CD14-positive monocyte (primary cell): ENCODE results near the gene FAM13A. TPM values are rescaled to one million over a fixed set of nuclear protein-coding genes. Genes with fewer than 3 reads are reported as not detected.

Source experiments
- DNase-seq, 3 donors: peaks; one replicate each; pipeline ENCODE4 v3.0.0-alpha.2; 2011 to 2022
- H2AFZ ChIP-seq: 2 replicates; pipeline ENCODE4 v1.6.0; 2012; ENCODE audit warnings: mild to moderate bottlenecking, low read depth, low read length, inconsistent platforms; ENCODE audit not compliant: insufficient read depth, poor library complexity, severe bottlenecking
- H3K27ac ChIP-seq, 2 donors: 1 replicate in 1 of 2; 2 replicates in 1 of 2; pipeline ENCODE4 v1.5.1; 2012 to 2013; ENCODE audit warnings: low read length in 2 of 2, control low read depth in 1 of 2, inconsistent platforms in 1 of 2, low read depth in 1 of 2, mild to moderate bottlenecking in 1 of 2
- H3K27me3 ChIP-seq, 2 donors: one replicate each; pipeline versions ENCODE4 v1.6.0 to v1.6.1; 2011 to 2013; ENCODE audit warnings: low read length in 2 of 2; ENCODE audit not compliant: control insufficient read depth in 2 of 2, insufficient read depth in 2 of 2
- H3K36me3 ChIP-seq, 2 donors: replicated peaks in 1 of 2; 1 replicate in 1 of 2; 2 replicates in 1 of 2; pipeline versions ENCODE4 v1.5.1 to v1.6.1; 2012 to 2013; ENCODE audit warnings: low read length in 2 of 2, control low read depth in 1 of 2, inconsistent platforms in 1 of 2, mild to moderate bottlenecking in 1 of 2; ENCODE audit not compliant: insufficient read depth in 2 of 2, control insufficient read depth in 1 of 2
- H3K4me1 ChIP-seq, 2 donors: 1 replicate in 1 of 2; 2 replicates in 1 of 2; pipeline versions ENCODE4 v1.5.1 to v1.6.1; 2012 to 2013; ENCODE audit warnings: low read length in 2 of 2, control low read depth in 1 of 2, inconsistent platforms in 1 of 2, mild to moderate bottlenecking in 1 of 2, moderate library complexity in 1 of 2; ENCODE audit not compliant: insufficient read depth in 2 of 2, control insufficient read depth in 1 of 2
- H3K4me2 ChIP-seq: replicated peaks from 2 replicates; pipeline ENCODE3; 2012; ENCODE audit warnings: low read length, moderate library complexity, mild to moderate bottlenecking; ENCODE audit not compliant: poor library complexity, severe bottlenecking; ENCODE audit errors: extremely low read depth
- H3K4me3 ChIP-seq, 3 experiments: fragments of 200-600 bp in 1 of 3; sonication (generic) in 1 of 3; replicated peaks in 1 of 3; 1 replicate in 2 of 3; 2 replicates in 1 of 3; pipeline ENCODE4 v1.5.1; 2011 to 2013; ENCODE audit warnings: low read length in 3 of 3, mild to moderate bottlenecking in 3 of 3, control low read depth in 2 of 3, low read depth in 2 of 3, inconsistent platforms in 1 of 3, moderate library complexity in 1 of 3
- H3K79me2 ChIP-seq: 2 replicates; pipeline ENCODE4 v1.6.0; 2012; ENCODE audit warnings: mild to moderate bottlenecking, control low read depth, inconsistent platforms, low read length, moderate library complexity; ENCODE audit not compliant: insufficient read depth
- H3K9ac ChIP-seq: 2 replicates; pipeline ENCODE4 v1.6.0; 2017; ENCODE audit warnings: low read length, mild to moderate bottlenecking; ENCODE audit not compliant: insufficient read depth, poor library complexity, severe bottlenecking
- H3K9me3 ChIP-seq, 2 donors: replicated peaks in 1 of 2; 1 replicate in 1 of 2; 2 replicates in 1 of 2; pipeline versions ENCODE4 v1.5.1 to v1.6.1; 2012 to 2013; ENCODE audit warnings: low read length in 2 of 2, control low read depth in 1 of 2; ENCODE audit not compliant: control insufficient read depth in 1 of 2, insufficient read depth in 1 of 2
- H4K20me1 ChIP-seq: 2 replicates; pipeline ENCODE4 v1.6.0; 2012; ENCODE audit warnings: mild to moderate bottlenecking, low read length, control low read depth, moderate library complexity; ENCODE audit not compliant: insufficient read depth
- H3K27ac Mint-ChIP-seq, 7 donors: one replicate each; pipeline ENCODE4 v1.8.0; 2020; ENCODE audit warnings: mild to moderate bottlenecking in 7 of 7, mixed read lengths in 7 of 7, moderate library complexity in 6 of 7, inconsistent platforms in 2 of 7
- H3K27me3 Mint-ChIP-seq, 3 donors: one replicate each; pipeline ENCODE4 v1.8.0; 2021 to 2022; ENCODE audit warnings: low read depth in 3 of 3, mild to moderate bottlenecking in 3 of 3, mixed read lengths in 3 of 3, moderate library complexity in 3 of 3, inconsistent platforms in 1 of 3
- H3K36me3 Mint-ChIP-seq, 2 donors: one replicate each; pipeline ENCODE4 v1.8.0; 2020; ENCODE audit warnings: mixed read lengths in 2 of 2, inconsistent platforms in 1 of 2, mild to moderate bottlenecking in 1 of 2
- H3K4me1 Mint-ChIP-seq: one replicate; pipeline ENCODE4 v1.8.0; 2020; ENCODE audit warnings: mild to moderate bottlenecking, mixed read lengths
- H3K4me3 Mint-ChIP-seq, 2 donors: one replicate each; pipeline ENCODE4 v1.8.0; 2020; ENCODE audit warnings: mild to moderate bottlenecking in 2 of 2, mixed read lengths in 2 of 2, moderate library complexity in 1 of 2
- H3K9me3 Mint-ChIP-seq, 7 donors: one replicate each; pipeline ENCODE4 v1.8.0; 2020 to 2022; ENCODE audit warnings: mixed read lengths in 7 of 7, mild to moderate bottlenecking in 6 of 7, moderate library complexity in 6 of 7, inconsistent platforms in 2 of 7
- CTCF ChIP-seq: fragments of 200-600 bp; IDR thresholded peaks from one replicate; pipeline ENCODE4 v1.8.0; 2022; ENCODE audit warnings: antibody characterized with exemption, mild to moderate bottlenecking
- WGBS: methylation state at CpG from one replicate; pipeline ENCODE4 v1.1.5; 2013; ENCODE audit warnings: missing lambda C conversion rate; ENCODE audit not compliant: insufficient coverage; 5-methylcytosine and 5-hydroxymethylcytosine counted together
- intact Hi-C, 2 donors: fragments of 100-400 bp; cut with micrococcal nuclease; formaldehyde crosslinking; loops; one replicate each; pipeline versions ENCODE4 v1.15.0 to v1.15.1; 2023
- polyA plus RNA-seq, 3 donors: library from polyadenylated mRNA; depleted of rRNA in 1 of 3; unstranded in 2 of 3; stranded (reverse) in 1 of 3; fragments of 300-500 nt in 2 of 3; fragments of >200 nt in 1 of 3; fragmentation: Illumina TruSeq in 2 of 3; gene quantifications; 1 replicate in 2 of 3; 2 replicates in 1 of 3; pipeline ENCODE4 v1.2.3, GENCODE V29; 2012 to 2021

FAM13A gene
- polyA plus RNA-seq, 3 donors, result 5.3 to 20.0 (median 6.5) TPM

GRCh38 chr4:88831031-88831430, 226.0 kb downstream of the FAM13A start:
- Histone ChIP-seq H4K20me1 (no peaks in the 10 kb centered on the region), H3K27ac (no peak overlapping the region), H3K36me3 (no peaks in the 10 kb centered on the region), H3K9me3 (no peaks in the 10 kb centered on the region), H3K9ac (no peak overlapping the region), H3K79me2 (no peaks in the 10 kb centered on the region), H3K4me2 (no peak overlapping the region), H3K27me3 (no peaks in the 10 kb centered on the region), H3K4me1 (peaks cover 13 to 29% of the 10 kb centered on the region in 2 donors), H3K4me3 (no peak overlapping the region), H2AFZ (no peak overlapping the region)
- H3K9me3 Mint-ChIP-seq, result no peaks in the 10 kb centered on the region
- 100% methylated on average over 2 of the region's 4 CpGs for WGBS
- H3K4me1 Mint-ChIP-seq, result peaks cover 12% of the 10 kb centered on the region
- no peak for TF ChIP-seq CTCF
- intact Hi-C loops, result no loop called here
- H3K27me3 Mint-ChIP-seq, result peaks cover 0 to 2% (median 0%) of the 10 kb centered on the region in 3 donors
- H3K4me3 Mint-ChIP-seq, result no peak overlapping the region
- no peaks in the 10 kb centered on the region for H3K36me3 Mint-ChIP-seq
- no peak for DNase-seq
- H3K27ac Mint-ChIP-seq, result no peak overlapping the region

GRCh38 chr4:88830598-88830997, 226.4 kb downstream of the FAM13A start:
- H3K4me1 ChIP-seq, result peaks cover 13 to 31% of the 10 kb centered on the region in 2 donors
- no peak for TF ChIP-seq CTCF
- H3K4me2 ChIP-seq, result no peak overlapping the region
- H3K27ac ChIP-seq, result no peak overlapping the region
- intact Hi-C loops, result no loop called here
- H3K4me3 Mint-ChIP-seq, result no peak overlapping the region
- H3K36me3 ChIP-seq, result no peaks in the 10 kb centered on the region
- no peak overlapping the region for H2AFZ ChIP-seq
- no CpG with 5 or more reads among the region's 2 CpGs for WGBS
- H3K27me3 ChIP-seq, result no peaks in the 10 kb centered on the region
- peaks cover 12% of the 10 kb centered on the region for H3K4me1 Mint-ChIP-seq
- H3K9ac ChIP-seq, result no peak overlapping the region
- peaks cover 0 to 2% (median 0%) of the 10 kb centered on the region in 3 donors for H3K27me3 Mint-ChIP-seq
- H3K9me3 ChIP-seq, result no peaks in the 10 kb centered on the region
- H4K20me1 ChIP-seq, result no peaks in the 10 kb centered on the region
- no peak overlapping the region for H3K4me3 ChIP-seq
- no peaks in the 10 kb centered on the region for H3K9me3 Mint-ChIP-seq
- H3K36me3 Mint-ChIP-seq, result no peaks in the 10 kb centered on the region
- H3K27ac Mint-ChIP-seq, result peak overlapping the region in 2 of 7 donors; percentile 5 to 16
- no peak for DNase-seq
- no peaks in the 10 kb centered on the region for H3K79me2 ChIP-seq
